IMR-90 (cell line): ENCODE results near the gene CDH26. TPM values are rescaled to one million over a fixed set of nuclear protein-coding genes. Genes with fewer than 3 reads are reported as not detected.

Source experiments
- ATAC-seq: fragments of 200-7000 bp; cut with Tn5 transposase; 2 replicates; pipeline ENCODE4 v1.9.1; 2020; ENCODE audit warnings: low read depth, mild to moderate bottlenecking, moderate library complexity
- BruUV-seq: library from RNA; stranded (reverse); fragments of 400-500 nt; replicated peaks from 2 replicates; lab custom pipeline; 2021; lab: Mats Ljungman, UMichigan
- CTCF ChIA-PET: fragments of 300-600 bp; formaldehyde crosslinking; extraction: SDS; loops from one replicate; lab custom pipeline; 2021; ENCODE audit warnings: antibody characterized with exemption; lab: Yijun Ruan, JAX
- POLR2A ChIA-PET: fragments of 300-600 bp; sonication (Branson Sonifier 250); formaldehyde crosslinking; loops from one replicate; lab custom pipeline; 2022; ENCODE audit warnings: antibody characterized with exemption; ENCODE audit not compliant: unreplicated experiment; lab: Charles Lee
- DNase-seq: peaks from one replicate; pipeline ENCODE4 v3.0.0; 2013
- H2AFZ ChIP-seq: replicated peaks from 2 replicates; pipeline ENCODE3; 2013; ENCODE audit warnings: low read length, mild to moderate bottlenecking; ENCODE audit not compliant: poor library complexity
- H2AK5ac ChIP-seq: 2 replicates; pipeline ENCODE4 v1.6.1; 2013; ENCODE audit warnings: low read depth, low read length, inconsistent platforms
- H2AK9ac ChIP-seq: replicated peaks from 2 replicates; pipeline ENCODE3; 2013; ENCODE audit warnings: mild to moderate bottlenecking, low read depth, low read length, moderate library complexity; ENCODE audit not compliant: poor library complexity
- H2BK120ac ChIP-seq: 2 replicates; pipeline ENCODE4 v1.6.1; 2013; ENCODE audit warnings: low read depth, low read length, inconsistent platforms
- H2BK15ac ChIP-seq: 3 replicates; pipeline ENCODE4 v1.6.1; 2013; ENCODE audit warnings: low read depth, low read length, inconsistent platforms
- H2BK20ac ChIP-seq: 2 replicates; pipeline ENCODE4 v1.6.1; 2013; ENCODE audit warnings: low read depth, mild to moderate bottlenecking, inconsistent platforms, low read length, moderate library complexity
- H2BK5ac ChIP-seq: 2 replicates; pipeline ENCODE4 v1.6.1; 2013; ENCODE audit warnings: mild to moderate bottlenecking, low read depth, low read length, inconsistent platforms; ENCODE audit not compliant: poor library complexity, severe bottlenecking
- H3K14ac ChIP-seq: replicated peaks from 2 replicates; pipeline ENCODE4 v1.6.1; 2013; ENCODE audit warnings: low read depth, low read length, inconsistent platforms
- H3K18ac ChIP-seq: 2 replicates; pipeline ENCODE4 v1.6.1; 2013; ENCODE audit warnings: low read depth, low read length, control low read depth
- H3K23ac ChIP-seq: 2 replicates; pipeline ENCODE4 v1.6.1; 2013; ENCODE audit warnings: low read depth, low read length, inconsistent platforms
- H3K27ac ChIP-seq: 2 replicates; pipeline ENCODE4 v1.5.1; 2013; ENCODE audit warnings: mild to moderate bottlenecking, control low read depth, low read length; ENCODE audit not compliant: insufficient read depth
- H3K27me3 ChIP-seq: 2 replicates; pipeline ENCODE4 v1.6.1; 2013; ENCODE audit warnings: low read length; ENCODE audit not compliant: control insufficient read depth, insufficient read depth
- H3K36me3 ChIP-seq: 2 replicates; pipeline ENCODE4 v1.6.1; 2013; ENCODE audit warnings: low read length, mixed read lengths; ENCODE audit not compliant: control insufficient read depth, insufficient read depth
- H3K4ac ChIP-seq: 2 replicates; pipeline ENCODE4 v1.6.1; 2013; ENCODE audit warnings: low read depth, low read length, inconsistent platforms
- H3K4me1 ChIP-seq: 2 replicates; pipeline ENCODE4 v1.6.1; 2013; ENCODE audit warnings: low read length, mixed read lengths; ENCODE audit not compliant: control insufficient read depth, insufficient read depth
- H3K4me2 ChIP-seq: 2 replicates; pipeline ENCODE4 v1.6.1; 2013; ENCODE audit warnings: low read depth, mild to moderate bottlenecking, control low read depth, low read length, moderate library complexity
- H3K4me3 ChIP-seq: 2 replicates; pipeline ENCODE4 v1.5.1; 2013; ENCODE audit warnings: low read depth, mild to moderate bottlenecking, control low read depth, low read length, moderate library complexity; ENCODE audit not compliant: insufficient read depth
- H3K56ac ChIP-seq: 2 replicates; pipeline ENCODE4 v1.6.1; 2013; ENCODE audit warnings: low read length, inconsistent platforms; ENCODE audit not compliant: insufficient read depth; ENCODE audit errors: extremely low read depth
- H3K79me1 ChIP-seq, 2 experiments: 2 replicates each; pipeline ENCODE4 v1.6.1; 2013; ENCODE audit warnings: low read length in 2 of 2, inconsistent platforms in 1 of 2, low read depth in 1 of 2
- H3K9ac ChIP-seq: 2 replicates; pipeline ENCODE4 v1.6.1; 2013; ENCODE audit warnings: low read depth, low read length, control low read depth
- H3K9me1 ChIP-seq: 2 replicates; pipeline ENCODE4 v1.6.1; 2013; ENCODE audit warnings: low read length, inconsistent platforms; ENCODE audit not compliant: insufficient read depth
- H3K9me3 ChIP-seq: 2 replicates; pipeline ENCODE4 v1.6.1; 2013; ENCODE audit warnings: low read length; ENCODE audit not compliant: control insufficient read depth, insufficient read depth
- H4K20me1 ChIP-seq: 2 replicates; pipeline ENCODE4 v1.6.1; 2013; ENCODE audit warnings: low read length, inconsistent platforms; ENCODE audit not compliant: insufficient read depth
- H4K5ac ChIP-seq: 2 replicates; pipeline ENCODE4 v1.6.1; 2013; ENCODE audit warnings: mild to moderate bottlenecking, low read depth, low read length, control low read depth
- H4K8ac ChIP-seq, 2 experiments: 2 replicates each; pipeline ENCODE4 v1.6.1; 2013; ENCODE audit warnings: low read depth in 2 of 2, low read length in 2 of 2, control low read depth in 1 of 2, inconsistent platforms in 1 of 2
- H4K91ac ChIP-seq: 2 replicates; pipeline ENCODE4 v1.6.1; 2013; ENCODE audit warnings: low read depth, low read length, inconsistent platforms; ENCODE audit not compliant: insufficient read depth
- BHLHE40 ChIP-seq: fragments of 150-350 bp; IDR thresholded peaks from 2 replicates; pipeline ENCODE4 v1.6.1; 2016; ENCODE audit warnings: mild to moderate bottlenecking, low read depth, low read length
- CEBPB ChIP-seq: IDR thresholded peaks from 2 replicates; pipeline ENCODE4 v1.6.1; 2012; ENCODE audit warnings: low read depth, low read length, improper control_type of control experiment
- CHD1 ChIP-seq: IDR thresholded peaks from 2 replicates; pipeline ENCODE4 v1.6.1; 2012; ENCODE audit warnings: low read depth, low read length, improper control_type of control experiment
- ELK1 ChIP-seq: fragments of 150-350 bp; IDR thresholded peaks from 2 replicates; pipeline ENCODE4 v1.6.1; 2016; ENCODE audit warnings: low read depth, mild to moderate bottlenecking, low read length, moderate library complexity, borderline replicate concordance
- MXI1 ChIP-seq: IDR thresholded peaks from 2 replicates; pipeline ENCODE4 v1.6.1; 2012; ENCODE audit warnings: low read depth, mild to moderate bottlenecking, low read length, moderate library complexity, borderline replicate concordance
- POLR2A ChIP-seq: IDR thresholded peaks from 2 replicates; pipeline ENCODE4 v1.6.1; 2012; ENCODE audit warnings: mild to moderate bottlenecking, low read depth, low read length
- RCOR1 ChIP-seq: IDR thresholded peaks from 2 replicates; pipeline ENCODE4 v1.6.1; 2012; ENCODE audit warnings: mild to moderate bottlenecking, low read length, improper control_type of control experiment; ENCODE audit not compliant: insufficient replicate concordance
- RFX5 ChIP-seq: IDR thresholded peaks from 2 replicates; pipeline ENCODE4 v1.8.0; 2012; ENCODE audit warnings: low read depth, mild to moderate bottlenecking, low read length, moderate library complexity
- SMC3 ChIP-seq: fragments of 150-350 bp; IDR thresholded peaks from 2 replicates; pipeline ENCODE4 v1.6.1; 2016; ENCODE audit warnings: low read depth, mild to moderate bottlenecking, antibody characterized with exemption, low read length, moderate library complexity
- WGBS, 2 experiments: methylation state at CpG; one replicate each; pipeline versions ENCODE4 v1.1.5 to v1.1.7; 2013; ENCODE audit warnings: missing lambda C conversion rate in 2 of 2; ENCODE audit not compliant: insufficient read length in 1 of 2; ENCODE audit errors: extremely low coverage in 2 of 2; 5-methylcytosine and 5-hydroxymethylcytosine counted together
- dilution Hi-C: fragments of 300-500 bp; cut with HindIII; formaldehyde crosslinking; loops from one replicate; pipeline ENCODE4 v1.14.3; 2018; ENCODE audit warnings: low sequenced_read_pairs; ENCODE audit not compliant: unreplicated experiment
- in situ Hi-C: fragments of 300-500 bp; cut with MboI; formaldehyde crosslinking; loops from 3 replicates; pipeline ENCODE4 v1.14.3; 2019; ENCODE audit warnings: low sequenced_read_pairs, inconsistent platforms, mixed read lengths
- intact Hi-C: fragments of 100-400 bp; cut with micrococcal nuclease; formaldehyde crosslinking; loops from 2 replicates; pipeline ENCODE4 v1.10.0; 2022
- polyA plus RNA-seq, 3 experiments: library from polyadenylated mRNA; depleted of rRNA; stranded (reverse); fragments of >200 nt; gene quantifications; 2 replicates each; pipeline ENCODE4 v1.2.3, GENCODE V29; 2012; ENCODE audit warnings: low replicate concordance in 1 of 3
- total RNA-seq: library from RNA; depleted of rRNA; stranded (reverse); fragments of >200 nt; gene quantifications from 2 replicates; pipeline ENCODE4 v1.2.3, GENCODE V29; 2012

The CDH26 gene
- total and polyA plus RNA-seq, 2 of the 4 experiments (the other 2 are of a cell fraction), result not detected

GRCh38 chr20:59940956-59941294 lies 17.3 kb upstream of the CDH26 start:
- BruUV-seq, result no TSS peak

More at GRCh38 chr20:59940956-59941294, 17.3 kb upstream of the CDH26 start:
- TF ChIP-seq MXI1, result no peak
- no peak for TF ChIP-seq RCOR1
- TF ChIP-seq ELK1, result no peak
- TF ChIP-seq POLR2A, result no peak
- no peak for TF ChIP-seq CHD1
- no peak for TF ChIP-seq BHLHE40
- TF ChIP-seq CEBPB, result no peak
- TF ChIP-seq RFX5, result no peak
- no peak for TF ChIP-seq SMC3
- Histone ChIP-seq H4K8ac (peak overlapping the region; percentile 48 to 86), H2BK15ac (no peak overlapping the region), H3K4me2 (peak overlapping the region; percentile 84), H3K27me3 (no peaks in the 10 kb centered on the region), H3K9me3 (no peaks in the 10 kb centered on the region), H3K4me3 (peak overlapping the region; percentile 67), H2AK5ac (0 out of 2 replicates have a peak overlapping the region, but pooled peaks have one; percentile 5), H2BK20ac (no peak overlapping the region), H2AK9ac (peak overlapping the region; percentile 51), H3K27ac (peak overlapping the region; percentile 56), H3K9ac (peak overlapping the region; percentile 60), H3K36me3 (peaks cover 11% of the 10 kb centered on the region), H3K9me1 (no peaks in the 10 kb centered on the region), H3K18ac (peak overlapping the region; percentile 10; the same call in 1 of the 2 replicates), H3K56ac (peak overlapping the region; percentile 76), H2BK120ac (peak overlapping the region; percentile 38), H3K4me1 (peaks cover 11% of the 10 kb centered on the region), H3K79me1 (peaks cover 10 to 16% of the 10 kb centered on the region in 2 experiments), H4K5ac (peak overlapping the region; percentile 13), H2BK5ac (peak overlapping the region; percentile 54), H4K91ac (peak overlapping the region; percentile 68), H3K23ac (peak overlapping the region; percentile 54), H3K4ac (peak overlapping the region; percentile 95), H4K20me1 (peaks cover 13% of the 10 kb centered on the region), H3K14ac (peak overlapping the region; percentile 81), H2AFZ (peak overlapping the region; percentile 95)
- ChIA-PET CTCF (interaction anchor here (0.8 to 2.6 kb wide), 4 partner anchors 9 to 251 kb away, joined by 3 to 7 read pairs (median 3); no protein-coding TSS in a partner anchor), POLR2A (no interaction called here)
- DNase-seq (no peak), ATAC-seq (no peak)
- intact Hi-C loops, result loop anchor here (10.0 kb wide), 2 partner anchors 366 to 1244 kb away; no protein-coding TSS in a partner anchor
- dilution Hi-C loops, result no loop called here
- no CpG with 5 or more reads among the region's 4 CpGs for WGBS, 2 experiments
- in situ Hi-C loops, result no loop called here
